Heart left ventricle (tissue), 16 donors: ENCODE data around the gene COL20A1. TPM values are rescaled to one million over a fixed set of nuclear protein-coding genes. Genes with fewer than 3 reads are reported as not detected.
A peak's percentile ranks its signal among the peaks of the same experiment; 100 is the strongest.

Experiments used
- ATAC-seq, 4 donors: fragments of 200-7000 bp; cut with Tn5 transposase; one replicate each; pipeline ENCODE4 v1.9.1; 2020 to 2022; ENCODE audit warnings: moderate library complexity in 4 of 4, mild to moderate bottlenecking in 3 of 4, moderate number of reproducible peaks in 1 of 4
- DNase-seq, 5 donors: peaks; one replicate each; pipeline ENCODE4 v3.0.0-alpha.2; 2020
- H3K27ac ChIP-seq, 12 donors: fragments of 200-600 bp; sonication (generic) in 4 of 12; one replicate each; pipeline versions ENCODE4 v1.5.0 to v1.8.0; 2016 to 2022; ENCODE audit warnings: mild to moderate bottlenecking in 2 of 12
- H3K27me3 ChIP-seq, 9 donors: fragments of 200-600 bp; sonication (generic) in 2 of 9; one replicate each; pipeline versions ENCODE4 v1.5.1 to v1.8.0; 2016 to 2022; ENCODE audit warnings: mild to moderate bottlenecking in 3 of 9
- H3K36me3 ChIP-seq, 9 donors: fragments of 200-600 bp; sonication (generic) in 2 of 9; one replicate each; pipeline versions ENCODE4 v1.5.0 to v1.8.0; 2018 to 2022; ENCODE audit warnings: mild to moderate bottlenecking in 2 of 9
- H3K4me1 ChIP-seq, 12 donors: fragments of 200-600 bp; sonication (generic) in 4 of 12; one replicate each; pipeline versions ENCODE4 v1.5.0 to v1.8.0; 2016 to 2022; ENCODE audit warnings: mild to moderate bottlenecking in 3 of 12
- H3K4me3 ChIP-seq, 12 donors: fragments of 200-600 bp; sonication (generic) in 4 of 12; one replicate each; pipeline versions ENCODE4 v1.5.0 to v1.8.0; 2017 to 2022; ENCODE audit warnings: mild to moderate bottlenecking in 9 of 12, moderate library complexity in 4 of 12
- H3K9me3 ChIP-seq, 12 donors: fragments of 200-600 bp; sonication (generic) in 4 of 12; one replicate each; pipeline versions ENCODE4 v1.5.0 to v1.8.0; 2016 to 2022; ENCODE audit warnings: mild to moderate bottlenecking in 1 of 12
- CTCF ChIP-seq, 12 donors: fragments of 200-600 bp; sonication (generic) in 4 of 12; IDR thresholded peaks; one replicate each; pipeline versions ENCODE4 v1.5.0 to v1.8.0; 2018 to 2022; ENCODE audit warnings: antibody characterized with exemption in 12 of 12, mild to moderate bottlenecking in 5 of 12
- POLR2A ChIP-seq, 2 donors: fragments of 450-650 bp; IDR thresholded peaks; one replicate each; pipeline ENCODE4 v1.6.1; 2017; ENCODE audit warnings: antibody characterized with exemption in 2 of 2, mild to moderate bottlenecking in 2 of 2, moderate library complexity in 2 of 2
- WGBS, 4 donors: extraction: QIAGEN DNeasy Blood & Tissue Kit in 2 of 4; methylation state at CpG; one replicate each; pipeline versions ENCODE4 v1.1.5 to v1.1.7; 2013 to 2018; 5-methylcytosine and 5-hydroxymethylcytosine counted together
- intact Hi-C, 10 donors: fragments of 100-400 bp; cut with DNase I; formaldehyde crosslinking; loops; one replicate each; pipeline versions ENCODE4 v1.11.1 to v1.14.2; 2022
- polyA plus RNA-seq, 2 donors: library from polyadenylated mRNA; stranded (reverse); fragments of 200-250 nt; gene quantifications; one replicate each; pipeline ENCODE4 v1.2.3, GENCODE V29; 2013
- total RNA-seq, 9 donors: library from RNA; depleted of rRNA in 2 of 9; stranded (reverse); fragments of >200 nt in 2 of 9; fragmentation: NEBNext Ultra II Directional in 3 of 9; extraction: Animal tissue kit (Norgen Biotek cat#: 25700) in 3 of 9; gene quantifications; one replicate each; pipeline versions ENCODE4 v1.1.0 to v1.2.4, GENCODE V29; 2016 to 2023
- donor health status: ischemic (EF 13 %, LVEDD 7.1; RV severe dilation, severe dysfunction).
- donor health status: healthy with polysubstance abuse.
- donor health status: DM: no; HTN: yes; CAD: no.
- donor health status: DM: no; HTN: no; CAD: no.
- donor health status: ischemic (EF 25% LVEDD 6.9; RV normal size, moderate dysfunction).
- donor health status: ischemic (EF 25% LVEDD 5.7; RV mildly dilated, moderate dysfunction).
- donor health status: healthy.
- donor health status: DM: yes; HTN: yes; CAD: no.
- donor health status: ischemic (EF 35%, LVEDD 5.7; RV mildly dilated, moderate dysfunction).
- donor health status: nonischemic (EF 11% LVEDD 7.7; RV severe dilation, severe dysfunction).
- donor health status: DM: yes; HTN: yes; CAD: no.
- donor health status: PGD.
- donor health status: ischemic (EF 29% LVEDD 5.4; RV normal size, mild dysfunction).
- donor health status: nonischemic (EF 23%, LVEDD 6.1; RV moderate dilation, normal function).

Gene COL20A1
- total and polyA plus RNA-seq, 11 donors = not detected

GRCh38 chr20:63274381-63275228 lies 18.4 kb upstream of the COL20A1 start:
- 67 to 78% (median 78%) methylated on average over 15 to 17 of the region's 17 CpGs for WGBS, 4 donors
- no peak for TF ChIP-seq POLR2A (IDR thresholded peaks at IDR 0.05)
- TF ChIP-seq CTCF (IDR thresholded peaks at IDR 0.05) = no peak
- Histone ChIP-seq H3K27me3 (no peaks in the 10 kb centered on the region), H3K9me3 (no peaks in the 10 kb centered on the region), H3K4me3 (peak overlapping the region in 2 of 12 donors; percentile 10 to 90), H3K27ac (no peak overlapping the region), H3K36me3 (peaks cover 0 to 45% (median 35%) of the 10 kb centered on the region in 9 donors), H3K4me1 (peaks cover 2 to 34% (median 22%) of the 10 kb centered on the region in 12 donors)
- ATAC-seq (no peak), DNase-seq (no peak)
- intact Hi-C loops = loop anchor here in 2 of 10 donors (5.0 kb wide), 1 partner anchor 57 kb away; the partner anchor contains the start of gene YTHDF1 (in 2 of the 2)

GRCh38 chr20:63275825-63276224 lies 17.2 kb upstream of the COL20A1 start:
- intact Hi-C loops = no loop called here

GRCh38 chr20:63276956-63277355 lies 16.0 kb upstream of the COL20A1 start:
- Histone ChIP-seq H3K27ac (no peak overlapping the region), H3K9me3 (no peaks in the 10 kb centered on the region), H3K36me3 (peaks cover 0 to 66% (median 56%) of the 10 kb centered on the region in 9 donors), H3K4me3 (no peak overlapping the region), H3K4me1 (peaks cover 1 to 30% (median 19%) of the 10 kb centered on the region in 12 donors), H3K27me3 (no peaks in the 10 kb centered on the region)
- intact Hi-C loops = no loop called here
- WGBS, 4 donors = 90 to 94% (median 94%) methylated on average over 17 to 20 of the region's 20 CpGs
- DNase-seq (no peak), ATAC-seq (no peak)
- TF ChIP-seq POLR2A (IDR thresholded peaks at IDR 0.05) = no peak
- no peak for TF ChIP-seq CTCF (IDR thresholded peaks at IDR 0.05)

More at GRCh38 chr20:63275825-63276224, 17.2 kb upstream of the COL20A1 start:
- Histone ChIP-seq H3K27me3 (no peaks in the 10 kb centered on the region), H3K27ac (no peak overlapping the region), H3K9me3 (no peaks in the 10 kb centered on the region), H3K4me3 (no peak overlapping the region), H3K36me3 (peaks cover 0 to 57% (median 48%) of the 10 kb centered on the region in 9 donors), H3K4me1 (peaks cover 2 to 34% (median 22%) of the 10 kb centered on the region in 12 donors)
- DNase-seq = no peak
- TF ChIP-seq CTCF (IDR thresholded peaks at IDR 0.05) (no peak), POLR2A (IDR thresholded peaks at IDR 0.05) (no peak)
- ATAC-seq = no peak
- WGBS, 4 donors = 89 to 95% (median 94%) methylated on average over 18 of the region's 18 CpGs

- Histone ChIP-seq H3K4me3 (no peak overlapping the region), H3K9me3 (no peaks in the 10 kb centered on the region), H3K4me1 (peaks cover 0 to 27% (median 18%) of the 10 kb centered on the region in 12 donors), H3K36me3 (peaks cover 3 to 74% (median 61%) of the 10 kb centered on the region in 9 donors), H3K27me3 (no peaks in the 10 kb centered on the region), H3K27ac (no peak overlapping the region)
- TF ChIP-seq POLR2A (IDR thresholded peaks at IDR 0.05) = no peak
- no peak for TF ChIP-seq CTCF (IDR thresholded peaks at IDR 0.05)
- 92 to 94% (median 93%) methylated on average over 23 to 30 of the region's 30 CpGs for WGBS, 4 donors
- ATAC-seq (no peak), DNase-seq (no peak)
- intact Hi-C loops = no loop called here
Measured at GRCh38 chr20:63277466-63278272, 15.3 kb upstream of the COL20A1 start.
